Stomach (tissue), 4 donors: ENCODE results near the gene AFDN.

Experiments
- EP300 ChIP-seq: sonication (generic); formaldehyde crosslinking; IDR thresholded peaks from one replicate; pipeline ENCODE4 v1.6.1; 2017; ENCODE audit warnings: antibody characterized with exemption
- POLR2A ChIP-seq, 4 donors: fragments of 450-650 bp; IDR thresholded peaks; one replicate each; pipeline ENCODE4 v1.6.1; 2016; ENCODE audit warnings: antibody characterized with exemption in 4 of 4, control low read depth in 2 of 4, mild to moderate bottlenecking in 1 of 4, moderate library complexity in 1 of 4
- POLR2AphosphoS5 ChIP-seq, 3 donors: sonication (generic); formaldehyde crosslinking; IDR thresholded peaks; one replicate each; pipeline ENCODE4 v1.6.1; 2016; ENCODE audit warnings: antibody characterized with exemption in 3 of 3
- TF ChIP-seq, protein P1 (sequence below), 7 experiments: fragments of 450-650 bp in 4 of 7; fragments of 200-600 bp in 3 of 7; sonication (generic) in 3 of 7; IDR thresholded peaks; one replicate each; pipeline ENCODE4 v1.5.1; 2016 to 2019; ENCODE audit warnings: antibody characterized with exemption in 7 of 7, control low read depth in 2 of 7, mild to moderate bottlenecking in 1 of 7

DNA sequence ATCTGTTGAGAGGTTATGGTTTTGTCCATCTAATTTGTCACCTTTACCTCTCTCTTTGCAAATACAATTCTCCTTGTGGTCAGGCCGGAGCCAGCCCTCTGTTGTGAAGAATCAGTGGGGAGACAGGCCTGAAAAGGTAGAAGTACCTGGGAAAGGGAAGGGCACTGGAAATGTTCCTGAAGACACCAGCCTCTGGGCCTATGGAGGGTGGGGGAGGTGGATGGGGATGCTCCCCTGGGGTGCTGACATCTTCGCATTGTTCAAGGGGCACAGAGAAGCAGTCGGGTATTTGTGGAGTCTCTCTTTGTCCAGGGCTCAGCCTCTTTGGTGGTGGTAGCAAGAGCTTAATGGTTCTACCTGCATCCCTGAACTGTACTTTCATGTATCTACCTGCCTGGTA is 24.4 kb upstream of the AFDN start:
- TF ChIP-seq, protein P1, sequence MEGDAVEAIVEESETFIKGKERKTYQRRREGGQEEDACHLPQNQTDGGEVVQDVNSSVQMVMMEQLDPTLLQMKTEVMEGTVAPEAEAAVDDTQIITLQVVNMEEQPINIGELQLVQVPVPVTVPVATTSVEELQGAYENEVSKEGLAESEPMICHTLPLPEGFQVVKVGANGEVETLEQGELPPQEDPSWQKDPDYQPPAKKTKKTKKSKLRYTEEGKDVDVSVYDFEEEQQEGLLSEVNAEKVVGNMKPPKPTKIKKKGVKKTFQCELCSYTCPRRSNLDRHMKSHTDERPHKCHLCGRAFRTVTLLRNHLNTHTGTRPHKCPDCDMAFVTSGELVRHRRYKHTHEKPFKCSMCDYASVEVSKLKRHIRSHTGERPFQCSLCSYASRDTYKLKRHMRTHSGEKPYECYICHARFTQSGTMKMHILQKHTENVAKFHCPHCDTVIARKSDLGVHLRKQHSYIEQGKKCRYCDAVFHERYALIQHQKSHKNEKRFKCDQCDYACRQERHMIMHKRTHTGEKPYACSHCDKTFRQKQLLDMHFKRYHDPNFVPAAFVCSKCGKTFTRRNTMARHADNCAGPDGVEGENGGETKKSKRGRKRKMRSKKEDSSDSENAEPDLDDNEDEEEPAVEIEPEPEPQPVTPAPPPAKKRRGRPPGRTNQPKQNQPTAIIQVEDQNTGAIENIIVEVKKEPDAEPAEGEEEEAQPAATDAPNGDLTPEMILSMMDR (IDR thresholded peaks at IDR 0.05): no peak
- no peak for TF ChIP-seq POLR2A (IDR thresholded peaks at IDR 0.05)
- no peak for TF ChIP-seq POLR2AphosphoS5 (IDR thresholded peaks at IDR 0.05)
- no peak for TF ChIP-seq EP300
